ENCODE data around the gene GYPE.
"Not testable (repeated sequence)": the region's sequence is repeated elsewhere in the genome, so short reads cannot be mapped to it uniquely, and the experiment has no call there.

Gene GYPE

GRCh38 chr4:143869925-143870324, 35.4 kb downstream of the GYPE start:
- DNase-seq (ENCODE audit: low read depth): not testable (repeated sequence)

GRCh38 chr4:143862716-143863115, 42.6 kb downstream of the GYPE start:
- not testable (repeated sequence) for DNase-seq (ENCODE audit: low read depth)

GRCh38 chr4:143858456-143858855, 46.9 kb downstream of the GYPE start:
- DNase-seq (ENCODE audit: low read depth): no peak

- DNase-seq (ENCODE audit: low read depth): not testable (repeated sequence)
Observed at GRCh38 chr4:143857391-143858336, 47.7 kb downstream of the GYPE start.

GRCh38 chr4:143856017-143856557, 49.3 kb downstream of the GYPE start:
- DNase-seq (ENCODE audit: low read depth): not testable (repeated sequence)

GRCh38 chr4:143854645-143855044, 50.7 kb downstream of the GYPE start:
- DNase-seq (ENCODE audit: low read depth): not testable (repeated sequence)

- not testable (repeated sequence) for DNase-seq (ENCODE audit: low read depth)
Observed at GRCh38 chr4:143849296-143849695, 56.1 kb downstream of the GYPE start.

- DNase-seq (ENCODE audit: low read depth): not testable (repeated sequence)
Observed at GRCh38 chr4:143843506-143843832, 61.9 kb downstream of the GYPE start.

GRCh38 chr4:143842624-143843505, 62.5 kb downstream of the GYPE start:
- DNase-seq (ENCODE audit: low read depth): not testable (repeated sequence)

GRCh38 chr4:143839413-143839812, 65.9 kb downstream of the GYPE start:
- not testable (repeated sequence) for DNase-seq (ENCODE audit: low read depth)

GRCh38 chr4:143834196-143834595, 71.2 kb downstream of the GYPE start:
- not testable (repeated sequence) for DNase-seq (ENCODE audit: low read depth)

GRCh38 chr4:143833676-143834075, 71.7 kb downstream of the GYPE start:
- DNase-seq (ENCODE audit: low read depth): not testable (repeated sequence)

- DNase-seq (ENCODE audit: low read depth): not testable (repeated sequence)
Observed at GRCh38 chr4:143830576-143830975, 74.8 kb downstream of the GYPE start.

GRCh38 chr4:143829239-143829620, 76.1 kb downstream of the GYPE start:
- not testable (repeated sequence) for DNase-seq (ENCODE audit: low read depth)

All from stimulated activated CD8-positive, alpha-beta memory T cell treated with anti-CD3 and anti-CD28 coated beads, Interleukin-7, amount 100 ng/mL, for 24 hours (primary cell).